Esophagus (tissue), 2 donors: ENCODE data around the gene SPG7. TPM values are rescaled to one million over a fixed set of nuclear protein-coding genes. Genes with fewer than 3 reads are reported as not detected.

Experiments
- H3K27ac ChIP-seq, 2 donors: one replicate each; pipeline ENCODE4 v1.5.1; 2013; ENCODE audit warnings: low read depth in 2 of 2, mild to moderate bottlenecking in 2 of 2, inconsistent platforms in 1 of 2, low read length in 1 of 2, moderate library complexity in 1 of 2
- H3K27me3 ChIP-seq, 2 donors: one replicate each; pipeline ENCODE4 v1.6.1; 2013; ENCODE audit warnings: low read length in 2 of 2, control low read depth in 1 of 2, mild to moderate bottlenecking in 1 of 2; ENCODE audit not compliant: insufficient read depth in 2 of 2, control insufficient read depth in 1 of 2
- H3K36me3 ChIP-seq, 2 donors: one replicate each; pipeline ENCODE4 v1.6.1; 2013; ENCODE audit warnings: low read length in 1 of 2; ENCODE audit not compliant: control insufficient read depth in 2 of 2, insufficient read depth in 2 of 2
- H3K4me1 ChIP-seq, 2 donors: one replicate each; pipeline ENCODE4 v1.6.1; 2013; ENCODE audit warnings: low read length in 1 of 2; ENCODE audit not compliant: control insufficient read depth in 2 of 2, insufficient read depth in 2 of 2
- H3K4me3 ChIP-seq, 2 donors: one replicate each; pipeline ENCODE4 v1.5.1; 2013; ENCODE audit warnings: low read length in 2 of 2, mild to moderate bottlenecking in 2 of 2, low read depth in 1 of 2, moderate library complexity in 1 of 2
- H3K9me3 ChIP-seq, 2 donors: one replicate each; pipeline ENCODE4 v1.6.1; 2013; ENCODE audit warnings: mild to moderate bottlenecking in 2 of 2, low read depth in 1 of 2, low read length in 1 of 2, moderate library complexity in 1 of 2; ENCODE audit not compliant: control insufficient read depth in 2 of 2, insufficient read depth in 1 of 2
- WGBS, 2 donors: extraction: QIAGEN DNeasy Blood & Tissue Kit; methylation state at CpG; one replicate each; pipeline ENCODE4 v1.1.7; 2013; 5-methylcytosine and 5-hydroxymethylcytosine counted together
- polyA plus RNA-seq, 2 donors: library from polyadenylated mRNA; stranded (reverse); fragments of 200-250 nt; gene quantifications; one replicate each; pipeline ENCODE4 v1.2.3, GENCODE V29; 2013
- donor health status: healthy with polysubstance abuse.
- donor health status: Bipolar disorder and iron deficiency.

SPG7 gene
- polyA plus RNA-seq, 2 donors: 41.9 to 89.3 TPM

DNA sequence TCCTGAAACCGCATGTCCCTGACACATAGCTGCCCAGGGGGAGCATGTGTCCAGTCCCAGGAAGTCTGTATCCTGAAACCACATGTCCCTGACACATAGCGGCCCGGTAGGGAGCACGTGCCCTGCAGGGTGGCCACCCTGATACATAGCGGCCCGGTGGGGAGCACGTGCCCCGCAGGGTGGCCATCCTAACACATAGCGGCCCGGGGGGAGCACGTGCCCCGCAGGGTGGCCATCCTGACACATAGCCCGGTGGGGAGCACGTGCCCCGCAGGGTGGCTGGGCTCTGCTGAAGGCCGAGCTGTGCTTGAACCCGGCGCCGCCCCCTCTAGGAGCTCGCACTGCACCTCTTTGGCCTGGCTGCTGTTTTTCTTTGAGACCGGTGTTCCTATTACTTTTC lies 33.6 kb downstream of the SPG7 start:
- Histone ChIP-seq H3K27ac (no peak overlapping the region), H3K9me3 (no peaks in the 10 kb centered on the region), H3K4me3 (no peak overlapping the region), H3K4me1 (no peaks in the 10 kb centered on the region), H3K36me3 (peaks cover 0 to 39% of the 10 kb centered on the region in 2 donors), H3K27me3 (no peaks in the 10 kb centered on the region)
- WGBS, 2 donors: 90% methylated on average over 21 of the region's 21 CpGs

DNA sequence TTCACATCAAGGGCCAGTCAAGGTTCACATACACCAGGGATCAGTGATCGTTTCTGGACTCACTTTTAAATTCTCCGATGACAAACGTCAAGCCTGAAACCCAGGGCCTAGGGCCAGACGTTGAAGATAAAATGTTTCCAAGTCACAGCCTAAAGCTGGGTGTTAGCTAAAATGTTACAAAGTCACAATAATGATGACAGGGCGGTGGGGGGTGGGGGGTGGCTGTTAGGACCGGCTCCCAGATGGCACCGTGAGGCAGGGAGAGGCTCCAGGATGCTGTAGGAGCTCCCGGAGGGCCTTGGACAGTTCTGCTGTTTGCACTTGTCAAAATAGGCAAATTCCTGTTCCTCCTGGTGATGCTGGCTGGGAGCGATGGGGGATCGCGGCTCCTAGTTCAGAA lies 35.9 kb downstream of the SPG7 start:
- H3K4me3 ChIP-seq: no peak overlapping the region
- no peaks in the 10 kb centered on the region for H3K4me1 ChIP-seq
- H3K27me3 ChIP-seq: no peaks in the 10 kb centered on the region
- H3K27ac ChIP-seq: no peak overlapping the region
- no peaks in the 10 kb centered on the region for H3K9me3 ChIP-seq
- H3K36me3 ChIP-seq: peaks cover 0 to 34% of the 10 kb centered on the region in 2 donors
- 88 to 90% methylated on average over 11 of the region's 11 CpGs for WGBS, 2 donors

DNA sequence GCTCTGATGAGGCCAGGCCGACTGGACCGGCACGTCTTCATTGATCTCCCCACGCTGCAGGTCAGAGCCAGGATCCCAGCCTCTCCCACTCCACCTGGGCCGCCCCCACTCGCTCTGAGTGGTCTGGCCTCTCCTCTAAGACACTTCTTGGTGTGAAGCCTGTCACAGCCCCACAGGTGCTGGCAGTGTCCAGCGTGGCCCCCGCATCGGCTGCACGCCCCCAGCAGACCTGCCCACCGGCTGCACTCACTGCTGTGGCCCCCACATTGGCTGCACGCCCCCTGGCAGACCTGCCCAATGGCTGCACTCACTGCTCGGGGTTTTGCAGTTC lies 36.5 kb downstream of the SPG7 start:
- no peak overlapping the region for H3K4me3 ChIP-seq
- 92 to 93% methylated on average over 13 of the region's 13 CpGs for WGBS, 2 donors
- peaks cover 0 to 36% of the 10 kb centered on the region in 2 donors for H3K36me3 ChIP-seq

DNA sequence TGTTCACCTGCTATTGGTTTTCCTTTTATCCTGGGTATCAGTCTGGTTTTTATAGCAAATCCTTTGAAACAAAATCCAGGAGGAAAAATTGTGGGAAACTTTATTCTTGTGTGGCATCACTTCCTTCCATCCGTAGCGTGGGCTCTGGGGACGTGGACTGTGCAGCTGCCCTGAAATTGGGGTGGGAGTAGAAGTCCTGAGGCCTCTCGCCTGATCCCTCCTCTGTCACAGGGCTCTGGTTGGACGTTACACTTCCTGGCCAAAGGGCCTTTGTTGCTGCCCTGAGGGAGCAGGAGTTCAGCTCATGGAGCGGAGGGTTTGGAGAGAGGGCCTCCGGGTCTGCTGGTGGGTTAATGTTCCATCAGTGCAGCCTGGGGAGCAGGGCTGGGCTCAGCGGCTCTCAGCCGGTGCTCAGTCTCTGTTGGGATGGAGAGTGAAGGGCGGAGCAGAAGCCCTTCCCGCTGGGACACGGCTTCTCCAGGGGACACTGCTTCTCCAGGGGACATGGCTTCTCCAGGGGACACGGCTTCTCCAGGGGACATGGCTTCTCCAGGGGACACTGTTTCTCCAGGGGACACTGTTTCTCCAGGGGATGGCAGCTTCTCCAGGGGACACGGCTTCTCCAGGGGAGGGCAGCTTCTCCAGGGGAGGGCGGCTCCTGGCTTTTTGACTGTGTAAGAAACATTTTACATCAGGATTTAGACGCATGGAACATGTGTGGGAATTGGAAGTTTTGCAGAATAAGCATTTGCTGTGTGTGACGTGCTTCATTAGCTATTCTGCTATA lies 37.0 kb downstream of the SPG7 start:
- no peaks in the 10 kb centered on the region for H3K9me3 ChIP-seq
- 84 to 90% methylated on average over 17 of the region's 17 CpGs for WGBS, 2 donors
- no peaks in the 10 kb centered on the region for H3K27me3 ChIP-seq
- no peaks in the 10 kb centered on the region for H3K4me1 ChIP-seq
- no peak overlapping the region for H3K27ac ChIP-seq
- peaks cover 0 to 39% of the 10 kb centered on the region in 2 donors for H3K36me3 ChIP-seq
- H3K4me3 ChIP-seq: no peak overlapping the region

More for the DNA sequence above, 36.5 kb downstream of the SPG7 start:
- Histone ChIP-seq H3K27me3 (no peaks in the 10 kb centered on the region), H3K4me1 (no peaks in the 10 kb centered on the region), H3K9me3 (no peaks in the 10 kb centered on the region), H3K27ac (no peak overlapping the region)

DNA sequence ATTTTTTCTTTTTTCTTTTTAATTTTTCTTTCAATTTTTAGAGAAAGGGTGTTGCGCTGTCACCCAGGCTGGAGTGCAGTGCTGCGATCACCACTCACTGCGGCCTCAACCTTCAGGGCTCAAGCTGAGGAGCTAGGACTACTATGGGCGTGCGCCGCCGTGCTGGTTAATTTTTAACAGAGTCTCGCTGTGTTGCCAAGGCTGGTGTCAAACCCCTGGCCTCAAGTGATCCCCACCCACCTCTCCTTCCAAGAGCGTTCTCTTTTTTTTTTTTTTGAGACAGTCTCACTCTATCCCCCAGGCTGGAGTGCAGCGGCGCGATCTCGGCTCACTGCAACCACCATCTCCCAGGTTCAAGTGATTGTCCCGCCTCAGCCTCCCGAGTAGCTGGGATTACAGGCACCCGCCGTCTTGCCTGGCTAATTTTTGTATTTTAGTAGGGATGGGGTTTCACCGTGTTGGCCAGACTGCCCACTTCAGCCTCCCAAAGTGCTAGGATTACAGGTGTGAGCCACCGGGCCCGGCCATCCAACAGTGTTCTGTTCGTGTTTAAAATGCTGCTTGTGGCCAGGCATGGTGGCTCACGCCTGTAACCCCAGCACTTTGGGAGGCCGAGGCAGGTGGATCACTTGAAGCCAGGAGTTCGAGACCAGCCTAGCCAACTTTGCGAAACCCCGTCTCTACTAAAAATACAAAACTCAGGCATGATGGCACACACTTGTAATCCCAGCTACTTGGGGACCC lies 37.8 kb downstream of the SPG7 start:
- H3K27me3 ChIP-seq: no peaks in the 10 kb centered on the region
- H3K9me3 ChIP-seq: no peaks in the 10 kb centered on the region
- no peak overlapping the region for H3K4me3 ChIP-seq
- H3K4me1 ChIP-seq: no peaks in the 10 kb centered on the region
- 85 to 94% methylated on average over 26 of the region's 26 CpGs for WGBS, 2 donors
- no peak overlapping the region for H3K27ac ChIP-seq
- H3K36me3 ChIP-seq: peaks cover 2 to 44% of the 10 kb centered on the region in 2 donors

DNA sequence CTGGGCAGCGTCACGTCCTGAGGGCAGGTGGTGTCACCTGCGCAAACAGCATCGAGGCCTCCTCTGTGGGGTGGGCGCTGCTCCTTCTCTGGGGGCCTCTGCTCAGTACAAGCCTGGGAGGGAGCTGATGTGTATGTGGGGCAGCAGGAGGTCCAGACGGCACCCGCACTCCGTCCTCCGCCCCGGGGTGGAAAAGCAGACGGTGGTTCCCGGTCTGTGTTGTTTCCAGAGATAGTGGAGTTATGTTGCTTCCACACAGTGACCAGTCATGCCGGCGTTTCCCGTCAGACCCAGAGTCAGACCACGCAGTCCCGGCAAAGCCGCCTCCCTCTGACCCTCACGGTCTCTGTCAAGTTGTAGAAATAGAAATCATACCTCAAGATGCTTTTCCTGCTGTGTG lies 38.6 kb downstream of the SPG7 start:
- peaks cover 0 to 2% of the 10 kb centered on the region in 2 donors for H3K4me1 ChIP-seq

DNA sequence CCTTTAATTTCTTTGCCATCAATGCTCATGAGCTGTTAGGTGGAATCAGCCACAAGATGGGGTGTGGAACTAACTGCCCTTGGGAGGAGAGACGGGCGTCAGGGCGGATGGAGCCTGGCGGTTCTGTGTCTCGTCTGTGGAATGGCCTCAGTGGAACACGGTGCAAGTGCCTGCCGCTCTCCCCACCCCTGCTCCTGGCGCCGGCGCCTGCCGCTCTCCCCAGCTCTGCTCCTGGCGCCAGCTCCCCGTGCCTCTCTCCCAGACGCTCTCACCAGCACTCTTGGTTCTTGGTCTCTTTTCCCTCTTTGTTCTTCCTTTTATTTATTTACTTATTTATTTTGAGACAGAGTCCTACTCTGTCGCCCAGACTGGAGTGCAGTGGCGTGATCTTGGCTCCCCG lies 39.1 kb downstream of the SPG7 start:
- H3K4me1 ChIP-seq: peaks cover 0 to 2% of the 10 kb centered on the region in 2 donors
- H3K36me3 ChIP-seq: peaks cover 5 to 53% of the 10 kb centered on the region in 2 donors
- WGBS, 2 donors: 95% methylated on average over 17 of the region's 17 CpGs
- H3K27ac ChIP-seq: no peak overlapping the region
- H3K27me3 ChIP-seq: no peaks in the 10 kb centered on the region
- no peaks in the 10 kb centered on the region for H3K9me3 ChIP-seq
- H3K4me3 ChIP-seq: no peak overlapping the region

More for the DNA sequence above, 38.6 kb downstream of the SPG7 start:
- Histone ChIP-seq H3K27me3 (no peaks in the 10 kb centered on the region), H3K27ac (no peak overlapping the region), H3K9me3 (no peaks in the 10 kb centered on the region), H3K4me3 (no peak overlapping the region), H3K36me3 (peaks cover 5 to 52% of the 10 kb centered on the region in 2 donors)
- 92 to 93% methylated on average over 19 of the region's 19 CpGs for WGBS, 2 donors

DNA sequence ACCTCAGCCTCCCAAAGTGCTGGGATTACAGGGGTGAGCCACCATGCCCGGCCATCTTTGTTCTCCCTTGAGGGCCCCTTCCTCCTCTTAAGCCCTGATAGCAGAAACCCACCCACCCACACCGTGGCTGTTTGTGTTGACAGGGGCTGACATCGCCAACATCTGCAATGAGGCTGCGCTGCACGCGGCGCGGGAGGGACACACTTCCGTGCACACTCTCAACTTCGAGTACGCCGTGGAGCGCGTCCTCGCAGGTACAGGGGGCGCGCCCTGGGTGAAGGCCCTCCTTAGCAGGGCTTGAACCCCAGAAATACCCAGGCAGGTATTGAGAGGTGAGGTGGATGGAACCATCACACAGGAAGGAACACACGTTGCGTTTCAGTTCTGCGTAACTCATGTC lies 39.7 kb downstream of the SPG7 start:
- H3K36me3 ChIP-seq: peaks cover 5 to 59% of the 10 kb centered on the region in 2 donors
- H3K27me3 ChIP-seq: no peaks in the 10 kb centered on the region
- peaks cover 0 to 2% of the 10 kb centered on the region in 2 donors for H3K4me1 ChIP-seq
- H3K4me3 ChIP-seq: no peak overlapping the region
- 95 to 96% methylated on average over 20 of the region's 20 CpGs for WGBS, 2 donors
- no peaks in the 10 kb centered on the region for H3K9me3 ChIP-seq
- no peak overlapping the region for H3K27ac ChIP-seq

DNA sequence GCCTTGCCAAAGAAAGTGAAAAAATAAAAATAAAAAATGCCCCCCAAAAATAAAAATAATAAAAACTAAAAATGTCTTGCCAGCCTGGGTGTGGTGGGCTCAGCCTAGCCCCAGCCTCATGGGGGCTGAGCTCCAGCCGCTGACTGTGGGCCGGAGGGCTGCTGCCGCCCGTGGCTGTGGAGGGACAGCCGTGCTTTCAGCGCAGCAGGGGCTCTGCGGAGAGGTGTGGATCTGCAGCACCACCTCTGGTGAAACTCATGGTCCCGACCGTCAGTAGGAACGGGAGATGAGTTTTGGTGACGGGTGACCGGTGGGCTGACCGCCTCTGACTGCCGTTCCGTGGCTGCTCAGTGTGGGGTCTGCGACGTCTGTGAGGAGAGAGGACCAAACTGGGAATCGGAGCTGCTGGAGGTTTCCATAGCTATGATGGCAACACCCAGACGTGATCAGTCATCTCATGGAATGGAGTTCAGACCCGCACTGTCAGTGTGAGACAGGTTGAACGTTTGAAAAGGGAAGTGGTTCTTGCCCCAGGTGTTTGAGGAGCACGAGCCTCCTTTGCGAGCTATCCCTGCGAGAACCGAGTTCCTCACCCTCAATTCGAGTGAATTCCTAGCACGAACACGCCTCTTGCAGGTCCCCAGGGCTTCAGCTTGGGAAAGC lies 40.3 kb downstream of the SPG7 start:
- Histone ChIP-seq H3K36me3 (peaks cover 10 to 63% of the 10 kb centered on the region in 2 donors), H3K27me3 (no peaks in the 10 kb centered on the region), H3K4me1 (peaks cover 0 to 2% of the 10 kb centered on the region in 2 donors), H3K27ac (no peak overlapping the region), H3K9me3 (no peaks in the 10 kb centered on the region), H3K4me3 (no peak overlapping the region)
- WGBS, 2 donors: 88 to 90% methylated on average over 28 of the region's 28 CpGs
